Suprapubic skin (tissue), 4 donors: ENCODE results near the gene GRIA4.

Experiments used
- EP300 ChIP-seq: sonication (generic); formaldehyde crosslinking; IDR thresholded peaks from one replicate; pipeline ENCODE4 v1.6.1; 2017; ENCODE audit warnings: antibody characterized with exemption
- POLR2A ChIP-seq, 2 donors: fragments of 450-650 bp; IDR thresholded peaks; one replicate each; pipeline ENCODE4 v1.6.1; 2017; ENCODE audit warnings: antibody characterized with exemption in 2 of 2, mild to moderate bottlenecking in 2 of 2, moderate library complexity in 2 of 2
- POLR2AphosphoS5 ChIP-seq, 3 donors: sonication (generic); formaldehyde crosslinking; IDR thresholded peaks; one replicate each; pipeline ENCODE4 v1.6.1; 2017; ENCODE audit warnings: antibody characterized with exemption in 3 of 3
- TF ChIP-seq, protein P1 (sequence below), 2 donors: fragments of 200-600 bp in 1 of 2; fragments of 450-650 bp in 1 of 2; sonication (generic) in 1 of 2; IDR thresholded peaks; one replicate each; pipeline ENCODE4 v1.5.1; 2016 to 2019; ENCODE audit warnings: antibody characterized with exemption in 2 of 2, mild to moderate bottlenecking in 1 of 2, moderate library complexity in 1 of 2

- TF ChIP-seq POLR2A (IDR thresholded peaks at IDR 0.05) (no peak), POLR2AphosphoS5 (IDR thresholded peaks at IDR 0.05) (no peak), EP300 (no peak)
- TF ChIP-seq, protein P1, sequence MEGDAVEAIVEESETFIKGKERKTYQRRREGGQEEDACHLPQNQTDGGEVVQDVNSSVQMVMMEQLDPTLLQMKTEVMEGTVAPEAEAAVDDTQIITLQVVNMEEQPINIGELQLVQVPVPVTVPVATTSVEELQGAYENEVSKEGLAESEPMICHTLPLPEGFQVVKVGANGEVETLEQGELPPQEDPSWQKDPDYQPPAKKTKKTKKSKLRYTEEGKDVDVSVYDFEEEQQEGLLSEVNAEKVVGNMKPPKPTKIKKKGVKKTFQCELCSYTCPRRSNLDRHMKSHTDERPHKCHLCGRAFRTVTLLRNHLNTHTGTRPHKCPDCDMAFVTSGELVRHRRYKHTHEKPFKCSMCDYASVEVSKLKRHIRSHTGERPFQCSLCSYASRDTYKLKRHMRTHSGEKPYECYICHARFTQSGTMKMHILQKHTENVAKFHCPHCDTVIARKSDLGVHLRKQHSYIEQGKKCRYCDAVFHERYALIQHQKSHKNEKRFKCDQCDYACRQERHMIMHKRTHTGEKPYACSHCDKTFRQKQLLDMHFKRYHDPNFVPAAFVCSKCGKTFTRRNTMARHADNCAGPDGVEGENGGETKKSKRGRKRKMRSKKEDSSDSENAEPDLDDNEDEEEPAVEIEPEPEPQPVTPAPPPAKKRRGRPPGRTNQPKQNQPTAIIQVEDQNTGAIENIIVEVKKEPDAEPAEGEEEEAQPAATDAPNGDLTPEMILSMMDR (IDR thresholded peaks at IDR 0.05) = no peak
Observed at GRCh38 chr11:105906517-105906916, 296.6 kb downstream of the GRIA4 start.
